Measurements from ENCODE around the gene HLA-C. TPM values are rescaled to one million over a fixed set of nuclear protein-coding genes. Genes with fewer than 3 reads are reported as not detected.
A peak's percentile ranks its signal among the peaks of the same experiment; 100 is the strongest.
"Not testable (repeated sequence)": the region's sequence is repeated elsewhere in the genome, so short reads cannot be mapped to it uniquely, and the experiment has no call there.

HLA-C gene
- total RNA-seq, 1 donor from 2014 or later, result 587 TPM

GRCh38 chr6:31285486-31285885, 13.6 kb upstream of the HLA-C start:
- Mint-ChIP-seq H3K36me3 (ENCODE audit: low read depth, unreplicated experiment) (no peaks in the 10 kb centered on the region), H3K9me3 (ENCODE audit: unreplicated experiment) (peaks cover 4% of the 10 kb centered on the region), H3K27ac (ENCODE audit: unreplicated experiment) (no peak overlapping the region), H3K4me1 (ENCODE audit: low read depth, unreplicated experiment) (no peaks in the 10 kb centered on the region), H3K27me3 (ENCODE audit: low read depth, unreplicated experiment) (peaks cover 37% of the 10 kb centered on the region), H3K4me3 (ENCODE audit: unreplicated experiment) (no peak overlapping the region)
- DNase-seq (ENCODE audit: low read depth) (no peak), FAIRE-seq (no peak)
- Histone ChIP-seq H3K4me1 (ENCODE audit: insufficient read depth, low read length) (no peaks in the 10 kb centered on the region), H3K9me3 (ENCODE audit: insufficient read depth, low read depth, low read length) (no peaks in the 10 kb centered on the region), H3K4me2 (ENCODE audit: low read length) (no peak overlapping the region), H3K9ac (ENCODE audit: low read length) (no peak overlapping the region), H3K79me2 (ENCODE audit: insufficient read depth, low read length) (no peaks in the 10 kb centered on the region), H4K20me1 (ENCODE audit: insufficient read depth, low read length) (no peaks in the 10 kb centered on the region), H3K36me3 (ENCODE audit: insufficient read depth, low read length) (no peaks in the 10 kb centered on the region), H3K27ac (ENCODE audit: low read depth, low read length) (no peak overlapping the region), H3K4me3 (ENCODE audit: insufficient read depth, low read depth, low read length) (no peak overlapping the region), H2AFZ (ENCODE audit: low read depth, low read length) (no peak overlapping the region), H3K27me3 (ENCODE audit: insufficient read depth, low read length) (peaks cover 9% of the 10 kb centered on the region)
- no peak for TF ChIP-seq EZH2 (IDR thresholded peaks at IDR 0.05; ENCODE audit: insufficient read depth, low read length)
- no peak for TF ChIP-seq CTCF (IDR thresholded peaks at IDR 0.05; ENCODE audit: insufficient read depth, low read depth, low read length)

- not testable (repeated sequence) for H3K4me3 Mint-ChIP-seq (ENCODE audit: unreplicated experiment); H3K27ac ChIP-seq (ENCODE audit: low read depth, low read length); H3K36me3 ChIP-seq (ENCODE audit: insufficient read depth, low read length); H3K4me2 ChIP-seq (ENCODE audit: low read length); H3K36me3 Mint-ChIP-seq (ENCODE audit: low read depth, unreplicated experiment); FAIRE-seq; H3K4me3 ChIP-seq (ENCODE audit: insufficient read depth, low read depth, low read length); H3K27ac Mint-ChIP-seq (ENCODE audit: unreplicated experiment); H3K4me1 ChIP-seq (ENCODE audit: insufficient read depth, low read length); H2AFZ ChIP-seq (ENCODE audit: low read depth, low read length); H3K9ac ChIP-seq (ENCODE audit: low read length); H3K9me3 Mint-ChIP-seq (ENCODE audit: unreplicated experiment); H4K20me1 ChIP-seq (ENCODE audit: insufficient read depth, low read length); H3K4me1 Mint-ChIP-seq (ENCODE audit: low read depth, unreplicated experiment); H3K9me3 ChIP-seq (ENCODE audit: insufficient read depth, low read depth, low read length); H3K79me2 ChIP-seq (ENCODE audit: insufficient read depth, low read length); DNase-seq (ENCODE audit: low read depth)
- peaks cover 40% of the 10 kb centered on the region for H3K27me3 Mint-ChIP-seq (ENCODE audit: low read depth, unreplicated experiment)
- H3K27me3 ChIP-seq (ENCODE audit: insufficient read depth, low read length), result peaks cover 21% of the 10 kb centered on the region
Measured at GRCh38 chr6:31279647-31280046, 7.8 kb upstream of the HLA-C start.

- peaks cover 22% of the 10 kb centered on the region for H3K27me3 Mint-ChIP-seq (ENCODE audit: low read depth, unreplicated experiment)
- no peak for FAIRE-seq
Measured at GRCh38 chr6:31272836-31273626, 1.1 kb upstream of the HLA-C start.

More at GRCh38 chr6:31272836-31273626, 1.1 kb upstream of the HLA-C start:
- Mint-ChIP-seq H3K9me3 (ENCODE audit: unreplicated experiment) (no peaks in the 10 kb centered on the region), H3K4me1 (ENCODE audit: low read depth, unreplicated experiment) (peaks cover 11% of the 10 kb centered on the region), H3K36me3 (ENCODE audit: low read depth, unreplicated experiment) (peaks cover 18% of the 10 kb centered on the region), H3K27ac (ENCODE audit: unreplicated experiment) (peak overlapping the region; percentile 35), H3K4me3 (ENCODE audit: unreplicated experiment) (peak overlapping the region; percentile 83)
- H3K79me2 ChIP-seq (ENCODE audit: insufficient read depth, low read length), result no peaks in the 10 kb centered on the region
- H4K20me1 ChIP-seq (ENCODE audit: insufficient read depth, low read length), result no peaks in the 10 kb centered on the region
- no peaks in the 10 kb centered on the region for H3K9me3 ChIP-seq (ENCODE audit: insufficient read depth, low read depth, low read length)
- H3K4me3 ChIP-seq (ENCODE audit: insufficient read depth, low read depth, low read length), result no peak overlapping the region
- no peak overlapping the region for H2AFZ ChIP-seq (ENCODE audit: low read depth, low read length)
- H3K9ac ChIP-seq (ENCODE audit: low read length), result no peak overlapping the region
- no peaks in the 10 kb centered on the region for H3K36me3 ChIP-seq (ENCODE audit: insufficient read depth, low read length)
- no peak for DNase-seq (ENCODE audit: low read depth)
- H3K27me3 ChIP-seq (ENCODE audit: insufficient read depth, low read length), result peaks cover 26% of the 10 kb centered on the region
- TF ChIP-seq CTCF (IDR thresholded peaks at IDR 0.05; ENCODE audit: insufficient read depth, low read depth, low read length) (no peak), EZH2 (IDR thresholded peaks at IDR 0.05; ENCODE audit: insufficient read depth, low read length) (no peak)
- no peak overlapping the region for H3K27ac ChIP-seq (ENCODE audit: low read depth, low read length)
- no peaks in the 10 kb centered on the region for H3K4me1 ChIP-seq (ENCODE audit: insufficient read depth, low read length)
- peak overlapping the region; percentile 93 for H3K4me2 ChIP-seq (ENCODE audit: low read length)
